Activated CD4-positive, alpha-beta T cell treated with anti-CD3 and anti-CD28 coated beads, Interleukin-2, amount 50 U/mL, for 48 hours (primary cell): ENCODE data around the gene KCNQ1.

Source experiments
- DNase-seq, 2 experiments: peaks; one replicate each; pipeline ENCODE4 v3.0.0-alpha.2; 2020

The KCNQ1 gene

DNA sequence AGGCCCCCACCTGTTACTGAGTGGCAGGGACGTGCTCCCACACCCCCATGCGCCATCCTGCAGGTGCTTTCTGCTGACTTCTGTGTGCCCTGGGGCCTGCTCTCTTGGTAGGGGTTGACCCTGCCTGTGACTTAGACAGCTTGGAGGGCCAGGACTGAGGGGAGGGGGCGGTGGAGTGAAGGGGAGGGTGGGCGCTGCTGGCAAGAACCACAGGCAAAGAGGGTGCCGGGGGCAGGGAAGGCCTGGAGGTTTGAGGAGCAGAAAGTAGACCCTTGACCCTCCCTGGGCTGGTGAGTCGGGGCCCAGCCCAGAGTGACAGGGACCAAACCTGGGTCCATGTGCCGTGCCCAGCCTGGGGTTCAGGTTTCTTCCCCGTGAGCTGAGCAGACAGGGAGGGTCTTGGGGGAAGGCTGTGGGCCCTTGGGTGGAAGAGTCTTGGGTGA, 17.8 kb downstream of the KCNQ1 start:
- DNase-seq: no peak

DNA sequence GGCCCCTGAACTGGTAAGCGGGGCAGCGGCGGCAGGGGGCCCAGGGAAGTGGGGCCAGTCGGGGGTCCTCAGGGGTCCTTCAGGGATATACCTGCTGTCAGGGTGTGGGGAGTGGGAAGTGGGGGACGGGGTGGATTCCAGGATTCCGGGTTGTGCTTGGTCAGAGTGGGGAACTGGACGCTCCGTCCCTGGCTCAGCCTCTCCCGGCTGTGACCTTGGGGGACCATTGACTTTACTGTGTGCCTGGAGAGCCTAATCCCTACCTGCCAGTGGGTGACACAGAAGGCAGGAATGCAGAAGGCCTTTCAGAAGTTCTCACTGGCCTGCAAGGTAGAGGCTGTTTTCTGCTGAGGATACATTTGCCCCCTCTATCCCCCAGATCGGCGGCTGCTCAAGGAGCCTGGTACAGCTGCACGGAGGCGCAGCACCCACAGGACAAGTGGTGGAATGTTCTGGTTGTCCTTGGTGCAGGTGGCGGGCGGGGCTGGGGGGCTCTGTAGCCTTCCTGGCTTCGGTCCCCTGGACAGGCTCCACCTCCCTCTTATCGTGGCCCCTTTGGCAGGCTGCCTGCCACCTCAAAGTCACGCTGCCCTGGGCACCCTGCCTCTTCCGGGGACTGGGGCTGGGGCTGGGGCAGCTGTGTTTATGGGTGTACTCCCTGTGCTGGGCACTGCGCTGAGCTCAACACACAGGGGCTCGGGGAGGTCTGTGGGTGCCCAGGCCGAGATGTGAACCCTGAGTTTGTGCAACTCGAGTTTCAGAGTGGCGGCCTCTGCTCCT, 18.4 kb downstream of the KCNQ1 start:
- DNase-seq: peak in 1 of 2 experiments; percentile 2

DNA sequence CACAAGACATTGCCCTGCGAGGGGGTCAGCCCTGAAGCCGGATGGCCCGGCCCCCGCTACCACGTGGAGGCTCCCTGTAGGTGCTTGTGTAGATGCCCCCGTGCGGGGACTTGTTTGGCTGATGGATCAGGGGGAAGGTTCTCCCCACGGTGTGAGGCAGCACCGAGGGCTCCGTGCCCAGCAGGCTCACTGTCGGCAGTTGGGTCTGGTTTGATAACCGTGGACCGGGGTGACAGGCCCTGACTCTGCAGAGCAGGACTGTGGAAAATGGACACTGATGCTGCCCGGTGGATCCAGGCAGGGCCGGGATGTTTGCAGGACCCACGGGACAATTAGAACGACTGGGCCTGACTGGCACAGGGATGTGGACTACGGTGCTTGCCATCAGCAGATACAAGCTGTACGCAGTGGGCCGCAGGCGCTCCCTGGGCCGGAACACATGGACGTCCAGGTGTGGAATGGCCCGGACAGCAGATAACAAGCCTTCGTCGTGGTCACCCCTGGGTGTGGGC, 19.0 kb downstream of the KCNQ1 start:
- peak in 1 of 2 experiments; percentile 2 for DNase-seq

DNA sequence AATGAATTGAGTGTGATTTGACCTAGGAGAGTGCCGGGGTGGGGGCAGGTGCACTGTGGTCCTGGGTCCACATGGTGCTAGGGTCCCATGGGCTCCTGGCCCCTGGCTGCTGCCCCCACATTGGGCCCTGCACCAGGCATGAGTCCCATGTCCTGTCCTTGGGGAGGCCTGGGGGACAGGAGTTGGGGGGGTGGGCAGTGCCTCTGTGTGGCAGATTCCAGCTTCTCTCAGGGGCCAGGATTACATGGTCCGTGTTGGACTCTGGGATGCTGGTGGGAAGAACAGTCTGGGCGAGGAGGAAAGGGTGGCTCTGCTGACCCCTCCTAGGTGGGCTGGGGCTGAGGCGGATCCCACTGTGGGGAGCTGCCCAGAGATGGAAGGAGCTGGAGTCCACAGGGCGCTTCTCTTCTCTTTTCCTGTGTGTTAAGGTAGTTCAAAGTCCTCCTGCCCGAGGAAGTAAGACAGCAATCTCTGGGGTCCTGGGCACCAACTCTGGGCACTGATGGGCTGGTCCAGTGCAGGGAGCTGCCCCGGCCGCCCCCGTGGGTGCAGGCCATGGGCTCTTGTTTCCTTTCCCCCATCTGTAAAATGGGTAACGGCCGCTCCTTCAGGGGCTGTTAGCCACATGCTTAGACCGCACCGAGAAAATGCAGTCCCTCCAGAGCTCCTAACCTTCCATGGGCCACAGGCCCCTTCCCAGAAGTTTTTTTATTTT, 19.8 kb downstream of the KCNQ1 start:
- DNase-seq: no peak

DNA sequence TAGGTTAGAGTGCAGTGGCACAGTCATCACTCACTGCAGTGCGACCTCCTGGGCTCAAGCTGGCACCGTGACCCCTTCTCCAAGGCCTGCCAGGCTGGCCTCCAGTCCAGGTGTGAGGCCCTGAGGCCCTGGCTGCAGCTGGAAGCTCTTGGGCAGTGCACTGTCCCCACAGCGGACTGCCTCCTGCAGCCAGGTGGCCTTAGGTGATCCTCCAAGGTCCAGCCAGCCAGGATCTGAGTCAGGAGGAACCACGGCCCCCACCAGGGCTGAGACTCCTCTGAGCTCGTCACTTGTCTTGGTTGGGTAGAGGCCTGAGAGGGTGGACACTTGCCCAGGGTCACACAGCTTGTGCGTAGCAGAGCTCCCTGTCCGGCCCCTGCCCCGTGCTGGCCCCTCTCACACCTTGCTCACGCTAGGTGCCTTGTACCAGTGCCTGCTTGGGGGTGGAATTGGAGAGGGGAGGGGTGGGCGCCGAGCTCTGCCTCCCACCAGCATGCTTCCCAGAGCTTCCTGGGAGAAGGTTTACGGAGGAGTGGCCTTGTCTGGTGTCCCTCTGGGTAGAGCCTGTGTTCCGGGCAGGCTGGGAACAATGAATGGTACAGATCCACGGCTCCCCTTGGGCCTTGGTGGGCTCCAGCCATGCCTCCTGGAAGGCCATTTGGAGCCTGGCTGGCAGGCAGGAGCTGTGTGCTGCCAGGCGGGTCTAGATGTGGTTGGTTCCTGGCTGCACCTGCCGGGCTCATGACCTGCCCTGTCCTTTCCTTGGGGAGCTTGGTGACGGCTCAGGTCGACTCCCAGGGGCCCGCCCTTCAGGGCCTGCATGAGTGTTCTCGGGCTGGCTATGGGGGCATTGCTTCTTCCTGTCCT, 20.6 kb downstream of the KCNQ1 start:
- DNase-seq: no peak

DNA sequence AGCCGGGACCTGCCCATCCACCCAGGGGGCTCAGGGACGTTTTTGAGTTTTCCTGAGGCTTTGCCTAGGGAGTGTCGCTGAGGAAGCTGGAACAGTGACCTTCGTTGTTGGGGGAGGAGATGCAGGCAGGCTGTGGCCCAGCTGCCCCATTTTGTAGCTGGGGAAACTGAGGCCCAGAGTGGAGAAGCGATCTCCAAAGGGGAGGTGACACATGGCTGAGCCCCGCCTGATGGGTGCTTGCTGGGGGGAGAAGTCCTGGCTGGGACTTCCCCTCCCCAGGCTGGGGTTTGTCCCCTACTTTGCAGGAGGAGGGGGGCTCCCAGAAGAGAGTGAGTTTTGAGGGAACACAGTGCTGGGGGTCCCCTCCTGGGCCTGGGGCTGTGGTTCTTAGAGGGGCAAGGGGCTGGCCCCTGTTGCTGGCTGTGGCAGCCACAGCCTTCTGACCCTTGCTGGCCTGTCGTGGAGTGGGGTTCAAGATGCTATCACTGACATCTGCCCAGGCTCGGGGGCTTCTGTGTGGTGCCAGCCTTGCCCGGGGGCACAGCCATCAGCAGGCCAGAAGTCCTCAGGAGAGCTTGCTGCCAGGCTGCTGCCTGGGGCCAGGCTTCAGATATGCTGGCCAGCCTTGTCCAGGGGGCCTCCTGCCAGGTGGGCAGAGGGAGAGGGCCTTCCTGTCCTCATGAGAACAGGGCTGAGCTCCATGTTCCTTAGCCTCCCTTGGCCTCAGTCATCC, 21.4 kb downstream of the KCNQ1 start:
- DNase-seq: no peak

DNA sequence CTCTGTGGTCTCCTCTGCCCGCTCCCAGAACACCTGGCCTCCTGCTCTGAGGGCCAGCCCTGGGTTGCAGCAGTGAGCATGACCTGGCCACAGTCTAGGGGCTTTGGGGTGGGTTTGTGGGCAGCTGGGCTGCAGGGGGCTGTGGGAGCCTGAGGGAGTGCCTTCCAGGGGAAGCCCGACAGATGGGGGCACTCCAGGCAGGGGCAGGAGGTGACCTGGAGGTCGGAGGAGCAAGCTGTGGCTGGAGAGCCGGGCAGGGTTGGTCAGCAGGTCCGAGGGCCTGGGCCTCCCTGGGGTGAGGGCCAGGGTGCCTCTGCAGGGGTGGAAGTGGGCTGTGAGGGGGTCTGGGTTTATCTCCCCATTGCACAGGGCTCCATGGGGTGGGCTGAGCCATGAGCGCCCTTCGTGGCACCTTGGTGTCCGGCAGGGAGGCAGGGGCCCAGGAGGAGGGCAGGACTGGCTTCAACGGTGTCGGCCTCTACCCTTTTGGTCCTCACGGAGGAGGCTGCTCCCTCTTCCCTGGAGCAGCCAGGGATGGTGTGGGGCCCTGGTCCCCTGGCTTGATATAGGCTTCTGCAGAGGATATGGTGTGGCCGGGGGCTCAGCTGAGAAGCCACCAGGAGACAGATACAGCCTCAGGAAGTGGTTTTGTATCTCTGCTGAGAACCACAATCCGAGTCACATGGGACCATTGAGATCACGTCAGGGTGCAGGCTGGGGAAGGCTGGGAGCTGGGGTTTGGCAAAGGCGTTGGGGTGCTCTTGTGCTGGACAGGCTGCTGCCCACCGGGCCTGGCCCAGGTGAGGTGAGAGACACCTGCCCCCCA, 22.3 kb downstream of the KCNQ1 start:
- peak; percentile 49 to 55 for DNase-seq

DNA sequence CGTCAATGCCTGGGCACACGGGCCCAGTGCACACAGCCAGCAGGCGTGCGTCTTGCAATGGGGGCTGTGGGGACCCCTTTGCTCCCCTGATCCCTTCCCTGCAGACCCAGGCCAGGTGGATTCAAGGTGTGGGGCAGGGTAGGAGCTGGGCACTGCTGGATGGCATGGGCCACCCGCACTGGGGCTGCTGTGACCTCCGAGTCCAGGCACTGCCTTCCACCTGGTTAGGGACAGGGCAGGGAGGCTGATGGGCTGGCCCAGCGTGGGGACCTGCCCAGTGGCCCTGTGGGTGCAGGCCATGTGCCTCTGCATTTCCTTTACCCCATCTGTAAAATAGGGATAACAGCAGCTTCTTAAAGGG, 22.9 kb downstream of the KCNQ1 start:
- no peak for DNase-seq

DNA sequence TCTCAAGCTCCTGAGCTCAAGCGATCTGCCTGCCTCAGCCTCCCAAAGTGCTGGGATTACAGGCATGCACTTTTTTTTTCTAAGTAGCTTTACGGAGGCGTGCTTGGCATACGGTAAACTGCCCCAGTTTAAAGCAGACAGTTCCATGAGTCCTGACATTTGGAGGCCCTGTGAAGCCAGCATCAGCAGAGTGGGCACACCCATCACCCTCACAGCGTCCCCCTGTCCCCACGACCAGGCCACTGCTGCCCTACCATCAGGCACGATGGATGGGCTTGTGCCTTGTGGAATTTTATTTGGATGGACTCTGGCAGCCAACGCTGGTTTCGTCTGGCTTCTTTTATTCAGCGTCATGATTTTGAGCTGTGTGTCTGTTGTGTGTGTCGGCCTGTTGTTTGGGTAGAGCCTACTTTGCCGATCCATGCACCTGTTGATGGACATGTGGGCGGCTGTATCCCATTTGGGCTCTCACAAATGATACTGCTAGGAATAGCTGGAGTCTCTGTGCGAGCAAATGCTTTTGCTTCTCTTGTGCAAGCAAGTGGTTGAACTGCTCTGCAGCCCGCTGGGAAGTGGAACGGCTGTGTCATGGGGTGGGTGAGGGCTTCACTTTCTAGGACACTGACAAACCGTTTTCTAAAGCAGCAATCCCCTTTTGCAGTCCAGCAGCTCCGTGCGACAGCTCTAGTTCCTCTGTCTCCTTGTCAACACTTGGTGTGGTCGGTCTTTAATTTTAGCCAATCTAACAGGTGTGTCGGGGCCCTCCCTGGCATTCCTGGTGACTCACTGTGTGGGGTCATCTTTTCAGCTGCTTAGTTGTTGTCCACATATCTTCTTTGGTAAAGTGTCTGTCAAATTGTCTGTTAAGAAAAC, 23.8 kb downstream of the KCNQ1 start:
- no peak for DNase-seq

DNA sequence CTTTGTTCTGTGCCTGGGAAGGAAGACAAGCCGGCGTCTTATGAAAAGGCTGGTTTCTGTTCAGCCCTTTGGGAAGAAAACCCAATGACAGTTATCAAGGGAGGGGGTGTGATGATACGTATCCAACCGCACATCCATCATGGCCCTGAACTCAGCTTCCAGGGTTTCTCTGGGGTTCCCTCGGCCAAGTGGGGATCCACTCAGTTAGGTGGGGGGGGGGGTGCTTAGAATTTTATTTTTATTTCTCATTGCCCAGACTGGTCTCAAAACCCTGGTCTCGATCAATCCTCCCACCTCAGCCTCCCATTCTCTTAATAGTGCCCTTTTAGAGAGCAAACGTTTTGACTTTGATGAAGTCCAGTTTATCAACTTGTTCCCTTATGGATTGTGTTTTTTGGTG, 25.7 kb downstream of the KCNQ1 start:
- no peak for DNase-seq

DNA sequence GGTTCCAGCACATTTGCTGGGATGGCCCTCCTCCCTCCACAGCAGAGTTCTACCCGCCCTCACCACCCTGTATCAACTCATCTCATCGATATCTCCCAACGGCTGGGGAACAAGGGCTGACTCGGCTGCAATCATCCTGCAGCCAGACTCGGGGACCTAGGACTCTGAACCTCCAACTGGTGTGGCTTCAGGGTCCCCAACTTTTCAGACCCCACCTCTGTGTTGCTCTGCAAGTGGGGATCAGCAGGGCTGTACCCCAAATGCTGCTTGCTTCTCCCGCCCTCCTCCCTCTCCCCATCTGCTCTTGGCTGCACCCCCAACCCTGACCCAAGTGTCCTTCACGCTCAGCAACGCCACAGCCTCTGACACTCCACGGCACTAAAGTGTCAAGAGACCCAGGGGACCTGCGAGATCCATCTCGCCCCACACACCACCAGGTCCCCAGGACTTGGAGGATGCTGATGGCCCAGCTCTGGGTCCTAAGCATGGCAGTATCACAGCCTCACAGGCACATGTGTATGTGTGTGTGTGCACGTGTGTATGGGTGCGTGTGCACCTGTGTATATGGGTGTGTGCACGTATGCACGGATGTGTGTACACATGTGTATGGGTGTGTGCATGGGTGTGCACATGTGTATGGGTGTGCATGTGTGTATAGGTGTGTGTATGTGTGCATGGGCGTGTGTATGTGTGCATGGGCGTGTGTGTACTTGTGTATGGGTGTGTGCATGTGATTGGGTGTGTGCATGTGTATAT, 26.4 kb downstream of the KCNQ1 start:
- DNase-seq: no peak

DNA sequence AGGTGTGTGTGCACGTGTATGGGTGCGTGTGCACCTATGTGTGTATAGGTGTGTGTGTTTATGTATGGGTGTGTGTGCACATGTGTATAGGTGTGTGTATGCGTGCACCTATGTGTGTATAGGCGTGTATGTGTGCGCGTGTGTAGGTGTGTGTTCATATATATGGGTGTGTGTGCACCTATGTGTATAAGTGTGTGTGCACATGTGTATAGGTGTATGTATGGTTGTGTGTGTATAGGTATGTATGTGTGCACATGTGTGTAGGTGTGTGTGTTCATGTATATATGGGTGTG, 26.9 kb downstream of the KCNQ1 start:
- no peak for DNase-seq

DNA sequence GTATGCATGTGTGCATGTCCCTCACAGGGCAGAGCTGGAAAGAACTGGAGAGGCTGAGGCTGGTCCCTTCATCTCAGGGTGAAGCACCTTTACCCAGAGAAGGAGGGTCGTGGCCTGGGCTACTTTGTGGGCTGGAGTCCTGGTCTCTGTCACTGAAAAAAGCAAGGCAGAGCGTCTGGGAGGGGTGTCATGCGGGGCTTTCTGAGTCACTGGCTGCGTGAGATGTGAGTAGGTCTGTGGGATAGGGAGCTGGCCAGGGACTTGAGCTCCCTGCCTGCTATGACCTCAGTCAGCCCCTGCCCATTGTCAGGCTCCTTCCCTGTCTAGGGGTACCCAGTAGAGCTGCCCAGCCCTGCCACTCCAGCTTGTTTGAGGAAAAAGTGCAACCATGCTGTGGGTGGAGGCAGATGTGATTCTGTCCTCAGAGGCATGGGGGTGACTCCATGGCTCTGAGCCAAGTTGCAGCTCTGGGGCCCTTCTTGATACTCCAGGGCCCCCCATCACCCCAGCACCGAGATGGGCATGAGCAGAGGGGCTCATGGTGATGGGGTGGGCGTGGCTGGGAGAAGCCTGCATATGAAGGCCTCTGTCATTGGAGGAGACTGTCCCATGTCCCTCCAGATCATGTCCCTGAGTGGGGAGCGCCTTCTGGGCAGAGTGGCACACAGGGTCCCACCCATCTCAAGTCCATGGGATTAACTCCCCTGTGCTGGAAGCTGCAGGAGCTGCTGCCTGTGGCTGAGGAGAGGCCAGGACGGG, 27.8 kb downstream of the KCNQ1 start:
- no peak for DNase-seq

DNA sequence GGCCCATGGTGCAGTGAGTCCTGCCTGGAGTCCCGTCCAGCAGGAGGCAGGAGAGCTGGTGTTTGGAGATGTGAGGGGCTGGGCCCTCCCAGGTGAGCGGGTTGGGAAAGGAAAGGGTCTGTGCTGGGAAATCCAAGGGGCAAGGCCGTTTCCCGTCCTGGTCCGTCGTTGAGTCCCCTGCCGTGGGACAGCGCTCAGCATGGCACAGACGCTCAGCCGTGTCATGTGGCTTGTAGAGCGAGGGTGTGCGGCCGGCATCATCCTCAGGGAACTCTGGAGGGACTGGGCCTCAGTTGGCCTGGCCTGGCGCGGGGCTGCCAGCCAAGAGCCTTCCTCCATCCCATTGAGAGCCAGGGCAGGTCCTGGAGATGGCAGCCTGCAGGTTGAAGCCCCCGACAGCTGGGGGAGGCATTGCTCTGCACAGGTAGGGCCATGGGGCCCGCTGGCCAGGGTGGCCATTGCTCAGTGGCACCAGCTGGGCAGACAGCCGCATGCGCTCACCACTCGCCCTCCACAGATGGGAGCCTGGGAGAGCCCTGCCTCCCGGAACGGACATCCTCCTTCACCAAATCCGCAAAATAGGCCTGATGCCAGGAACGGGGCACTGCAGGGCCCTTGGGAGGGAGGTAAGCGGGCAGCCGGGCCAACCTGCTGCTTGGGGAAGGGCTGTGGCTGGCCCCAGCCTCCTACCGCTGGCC, 28.7 kb downstream of the KCNQ1 start:
- DNase-seq: no peak

DNA sequence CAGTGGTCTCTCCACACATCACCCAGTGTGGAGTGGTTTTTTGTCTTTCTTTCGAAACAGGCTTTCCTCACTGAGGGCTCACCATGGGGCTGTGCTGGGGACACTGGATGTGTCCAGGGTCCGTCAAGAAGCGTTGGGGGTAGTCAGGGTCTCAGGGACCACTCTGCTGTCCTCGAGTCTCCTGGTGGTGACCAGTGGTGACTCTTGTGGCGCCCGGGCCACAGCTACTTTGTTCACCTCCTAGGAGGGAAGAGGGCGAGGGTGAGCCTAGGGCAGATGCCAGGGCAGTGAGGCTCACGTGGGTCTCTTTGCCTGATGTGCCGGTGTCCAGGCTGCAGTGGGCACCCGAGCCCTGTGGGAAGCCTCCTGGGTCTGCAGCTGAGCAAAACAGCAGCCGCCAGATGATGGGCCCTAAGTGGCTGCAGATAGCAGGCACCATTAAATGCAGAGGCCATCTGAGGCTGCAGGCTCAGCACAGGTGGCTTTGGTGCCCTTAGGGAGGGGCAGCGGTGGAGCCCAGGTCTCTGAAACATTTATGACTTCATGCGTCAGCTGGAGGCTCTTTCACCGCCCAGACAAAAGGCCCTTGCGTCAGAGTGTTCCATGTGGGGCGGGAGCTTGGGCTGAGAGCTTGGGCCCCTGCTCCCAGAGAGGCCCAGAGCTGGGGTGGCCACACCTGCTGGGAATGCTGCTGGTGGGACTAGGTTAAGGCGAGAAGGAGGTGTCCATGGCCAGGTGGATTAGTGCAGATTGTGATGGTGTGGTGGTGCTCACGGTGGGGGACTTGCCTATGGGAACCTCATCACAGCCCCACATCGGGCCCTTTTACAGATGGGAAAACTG, 29.5 kb downstream of the KCNQ1 start:
- DNase-seq: no peak

DNA sequence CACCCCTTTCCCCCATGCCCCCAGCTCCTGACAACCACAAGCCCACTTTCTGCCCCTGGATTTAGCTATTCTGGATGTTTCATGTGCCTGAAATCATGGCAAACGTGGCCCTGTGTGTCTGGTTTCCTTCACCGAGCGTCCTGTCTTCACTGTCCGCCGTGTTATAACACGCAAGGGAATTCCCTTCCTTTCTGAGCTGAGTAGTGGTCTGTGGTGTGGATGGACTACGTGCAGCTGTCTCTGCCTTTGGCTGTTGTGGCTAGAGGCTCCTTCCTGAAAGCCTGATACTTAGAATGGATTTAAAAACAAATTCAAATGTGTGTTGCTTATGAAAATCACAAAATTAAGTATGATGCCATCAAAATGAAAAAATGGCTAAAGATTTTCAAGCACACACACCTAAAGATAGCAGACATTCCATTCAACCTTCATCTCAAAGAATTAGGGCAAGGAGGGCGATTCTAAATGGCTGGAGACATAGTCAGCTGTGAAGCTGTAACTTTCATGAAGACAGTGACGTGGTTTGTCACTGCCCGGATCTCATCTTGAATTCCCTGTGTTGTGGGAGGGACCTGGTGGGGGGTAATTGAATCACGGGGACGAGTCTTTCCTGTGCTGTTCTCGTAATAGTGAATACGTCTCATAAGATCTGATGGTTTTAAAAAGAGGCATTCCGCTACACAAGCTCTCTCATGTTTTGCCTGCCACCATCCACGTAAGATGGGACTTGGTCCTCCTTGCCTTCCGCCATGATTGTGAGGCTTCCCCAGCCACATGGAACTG, 30.5 kb downstream of the KCNQ1 start:
- no peak for DNase-seq

DNA sequence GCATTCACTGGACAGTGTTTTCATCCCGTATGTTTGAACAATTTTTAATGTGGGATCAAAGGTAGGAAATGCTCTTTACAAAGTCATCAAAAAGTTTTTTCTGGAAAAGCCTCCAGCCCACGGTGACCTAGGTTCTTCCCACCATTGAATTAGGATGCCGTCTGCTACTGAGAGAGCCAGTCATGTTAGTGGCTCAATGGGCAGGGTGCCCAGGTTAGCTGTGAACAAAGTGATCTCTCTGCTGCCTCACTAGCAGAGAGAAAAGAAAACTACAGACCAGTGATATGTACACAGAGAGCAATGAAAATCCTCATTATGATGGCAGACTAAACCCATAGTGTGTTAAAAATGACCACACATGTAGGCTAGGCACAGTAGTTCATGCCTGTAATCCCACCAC, 32.4 kb downstream of the KCNQ1 start:
- no peak for DNase-seq
